Spleen (tissue), 7 donors: Measurements from ENCODE around the gene KRT40.

ENCODE experiments used
- CTCF ChIP-seq, 11 experiments: fragments of 200-600 bp in 7 of 11; fragments of 450-650 bp in 4 of 11; sonication (generic) in 4 of 11; IDR thresholded peaks in 8 of 11; conservative IDR thresholded peaks in 3 of 11; 1 replicate in 7 of 11; 2 replicates in 4 of 11; pipeline versions ENCODE4 v1.4.0 to v1.8.0; 2016 to 2021; ENCODE audit warnings: antibody characterized with exemption in 11 of 11, inconsistent platforms in 4 of 11, mild to moderate bottlenecking in 1 of 11
- POLR2A ChIP-seq, 3 donors: fragments of 450-650 bp; IDR thresholded peaks; one replicate each; pipeline ENCODE4 v1.5.1; 2017; ENCODE audit warnings: antibody characterized with exemption in 3 of 3, mild to moderate bottlenecking in 1 of 3
- POLR2AphosphoS5 ChIP-seq, 3 donors: sonication (generic); formaldehyde crosslinking; IDR thresholded peaks; one replicate each; pipeline ENCODE4 v1.5.1; 2017; ENCODE audit warnings: antibody characterized with exemption in 3 of 3
- donor health status: DM: no; HTN: no; CAD: no; lungs with moderate emphysema.
- donor health status: DM: no; HTN: no; CAD: no.
- donor health status: DM: no; HTN: no; CAD: no.

- TF ChIP-seq POLR2AphosphoS5 (IDR thresholded peaks at IDR 0.05) (no peak), CTCF (IDR thresholded peaks at IDR 0.05 in 8 of 11, conservative IDR thresholded peaks at IDR 0.05 in 3 of 11) (no peak), POLR2A (IDR thresholded peaks at IDR 0.05) (no peak)
These were observed 39.6 kb downstream of the KRT40 start for GRCh38 chr17:40944531-40944930.
